ENCODE measurements around the gene RBM41. TPM values are rescaled to one million over a fixed set of nuclear protein-coding genes. Genes with fewer than 3 reads are reported as not detected.

The RBM41 gene
- total RNA-seq, 2 donors from 2014 or later, result 25.3 to 26.1 TPM

- no peak for TF ChIP-seq CTCF (conservative IDR thresholded peaks at IDR 0.05)
- Mint-ChIP-seq H3K9me3 (peaks cover 27% of the 10 kb centered on the region), H3K4me1 (no peaks in the 10 kb centered on the region), H3K36me3 (ENCODE audit: low read depth) (no peaks in the 10 kb centered on the region), H3K27me3 (ENCODE audit: insufficient read depth) (no peaks in the 10 kb centered on the region), H3K4me3 (no peak overlapping the region), H3K27ac (no peak overlapping the region)
- no peaks in the 10 kb centered on the region for H3K27me3 ChIP-seq (ENCODE audit: control insufficient read depth, insufficient read depth, low read length, poor library complexity, severe bottlenecking)
- no peaks in the 10 kb centered on the region for H3K36me3 ChIP-seq (ENCODE audit: control insufficient read depth, insufficient read depth, low read length)
- H3K9me3 ChIP-seq (ENCODE audit: control insufficient read depth, low read length), result no peaks in the 10 kb centered on the region
- H3K27ac ChIP-seq (ENCODE audit: low read depth, low read length), result no peak overlapping the region
- no CpG with 5 or more reads among the region's 1 CpG for WGBS, 2 experiments (ENCODE audit: insufficient coverage in 1 of 2, insufficient read length in 1 of 2)
- H3K4me3 ChIP-seq (ENCODE audit: low read length), result no peak overlapping the region
- no peak overlapping the region for H3K9ac ChIP-seq (ENCODE audit: extremely low read depth, low read length, poor library complexity, severe bottlenecking)
- no peak for DNase-seq
- no peaks in the 10 kb centered on the region for H3K4me1 ChIP-seq (ENCODE audit: control insufficient read depth, insufficient read depth, low read length)
These were observed 88.9 kb downstream of the RBM41 start for GRCh38 chrX:107029752-107030151.

DNA sequence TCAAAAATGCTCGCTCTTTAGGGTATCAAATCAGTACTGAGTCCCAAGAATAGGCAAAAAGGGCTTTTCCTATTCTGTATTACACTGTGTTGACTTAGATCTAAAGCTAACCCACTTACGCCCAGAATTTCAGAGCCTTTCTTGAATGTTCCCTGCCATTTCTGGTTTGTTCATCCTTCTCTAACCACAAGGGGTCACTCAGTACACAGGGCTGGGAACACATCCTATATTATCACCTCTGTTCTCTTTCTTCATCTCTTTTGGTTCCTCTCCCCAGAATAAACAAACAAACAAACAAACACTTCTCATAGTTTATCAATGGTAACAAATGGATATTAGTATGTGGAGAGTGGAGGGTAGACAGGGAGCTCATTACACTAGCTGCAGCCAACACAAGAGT, 93.1 kb downstream of the RBM41 start:
- Histone ChIP-seq H3K4me1 (ENCODE audit: control insufficient read depth, insufficient read depth, low read length) (no peaks in the 10 kb centered on the region), H3K27ac (ENCODE audit: low read depth, low read length) (no peak overlapping the region), H3K9ac (ENCODE audit: extremely low read depth, low read length, poor library complexity, severe bottlenecking) (no peak overlapping the region), H3K4me3 (ENCODE audit: low read length) (no peak overlapping the region), H3K27me3 (ENCODE audit: control insufficient read depth, insufficient read depth, low read length, poor library complexity, severe bottlenecking) (no peaks in the 10 kb centered on the region), H3K9me3 (ENCODE audit: control insufficient read depth, low read length) (no peaks in the 10 kb centered on the region), H3K36me3 (ENCODE audit: control insufficient read depth, insufficient read depth, low read length) (no peaks in the 10 kb centered on the region)
- H3K27ac Mint-ChIP-seq, result no peak overlapping the region
- no peak overlapping the region for H3K4me3 Mint-ChIP-seq
- WGBS, 2 experiments (ENCODE audit: insufficient coverage in 1 of 2, insufficient read length in 1 of 2), result 50 to 71% methylated on average over 1 to 2 of the region's 2 CpGs
- no peaks in the 10 kb centered on the region for H3K27me3 Mint-ChIP-seq (ENCODE audit: insufficient read depth)
- H3K9me3 Mint-ChIP-seq, result peaks cover 30% of the 10 kb centered on the region
- no peaks in the 10 kb centered on the region for H3K4me1 Mint-ChIP-seq
- no peaks in the 10 kb centered on the region for H3K36me3 Mint-ChIP-seq (ENCODE audit: low read depth)
- no peak for DNase-seq
- peak; percentile 75 for TF ChIP-seq CTCF (conservative IDR thresholded peaks at IDR 0.05)

DNA sequence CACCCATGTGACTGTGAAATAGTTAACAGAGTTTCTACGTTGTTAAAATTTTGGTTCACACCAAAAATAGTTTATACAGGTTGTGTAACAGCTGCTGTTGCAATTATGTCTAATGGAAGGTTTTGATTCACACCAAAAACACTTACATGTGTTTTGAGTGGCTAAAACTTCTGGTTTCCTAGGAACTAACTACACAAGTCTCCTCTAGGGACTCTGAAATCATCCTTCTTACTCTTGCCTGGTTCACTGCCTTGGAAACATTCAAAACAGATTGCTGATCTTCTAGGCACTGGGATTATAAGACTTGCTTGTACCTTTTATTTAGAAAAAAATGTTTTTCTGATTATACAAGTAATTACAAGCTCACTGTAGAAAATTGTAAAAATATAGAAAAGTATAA, 103.7 kb downstream of the RBM41 start:
- peaks cover 42% of the 10 kb centered on the region for H3K9me3 Mint-ChIP-seq
- Histone ChIP-seq H3K27me3 (ENCODE audit: control insufficient read depth, insufficient read depth, low read length, poor library complexity, severe bottlenecking) (no peaks in the 10 kb centered on the region), H3K9ac (ENCODE audit: extremely low read depth, low read length, poor library complexity, severe bottlenecking) (no peak overlapping the region), H3K27ac (ENCODE audit: low read depth, low read length) (no peak overlapping the region), H3K36me3 (ENCODE audit: control insufficient read depth, insufficient read depth, low read length) (no peaks in the 10 kb centered on the region), H3K4me1 (ENCODE audit: control insufficient read depth, insufficient read depth, low read length) (no peaks in the 10 kb centered on the region), H3K9me3 (ENCODE audit: control insufficient read depth, low read length) (no peaks in the 10 kb centered on the region), H3K4me3 (ENCODE audit: low read length) (no peak overlapping the region)
- no peak overlapping the region for H3K27ac Mint-ChIP-seq
- H3K4me3 Mint-ChIP-seq, result no peak overlapping the region
- H3K36me3 Mint-ChIP-seq (ENCODE audit: low read depth), result no peaks in the 10 kb centered on the region
- no peaks in the 10 kb centered on the region for H3K27me3 Mint-ChIP-seq (ENCODE audit: insufficient read depth)
- H3K4me1 Mint-ChIP-seq, result no peaks in the 10 kb centered on the region
- DNase-seq, result no peak
- WGBS, 2 experiments (ENCODE audit: insufficient coverage in 1 of 2, insufficient read length in 1 of 2), result 100% methylated on average over 1 of the region's 1 CpG; no CpG with 5 or more reads in 1 of the 2 experiments
- no peak for TF ChIP-seq CTCF (conservative IDR thresholded peaks at IDR 0.05)

Other genes with a start within 250 kb of the RBM41 start
- not detected for gene RIPPLY1, start 215.5 kb downstream of the RBM41 start, total RNA-seq
- not detected for gene CLDN2, start 198.4 kb downstream of the RBM41 start, total RNA-seq
- gene MORC4, start 118.6 kb downstream of the RBM41 start, total RNA-seq, result 1 to 10 TPM; 3.4 TPM
- 10 to 100 TPM in 1 of 2 donors, 1 to 10 TPM in 1; 6.4 to 12.5 TPM for gene NUP62CL, start 87.6 kb upstream of the RBM41 start, total RNA-seq
- gene DNAAF6, start 87.8 kb upstream of the RBM41 start, total RNA-seq, result not detected